ENCODE results near the gene CNOT1.

Gene CNOT1

DNA sequence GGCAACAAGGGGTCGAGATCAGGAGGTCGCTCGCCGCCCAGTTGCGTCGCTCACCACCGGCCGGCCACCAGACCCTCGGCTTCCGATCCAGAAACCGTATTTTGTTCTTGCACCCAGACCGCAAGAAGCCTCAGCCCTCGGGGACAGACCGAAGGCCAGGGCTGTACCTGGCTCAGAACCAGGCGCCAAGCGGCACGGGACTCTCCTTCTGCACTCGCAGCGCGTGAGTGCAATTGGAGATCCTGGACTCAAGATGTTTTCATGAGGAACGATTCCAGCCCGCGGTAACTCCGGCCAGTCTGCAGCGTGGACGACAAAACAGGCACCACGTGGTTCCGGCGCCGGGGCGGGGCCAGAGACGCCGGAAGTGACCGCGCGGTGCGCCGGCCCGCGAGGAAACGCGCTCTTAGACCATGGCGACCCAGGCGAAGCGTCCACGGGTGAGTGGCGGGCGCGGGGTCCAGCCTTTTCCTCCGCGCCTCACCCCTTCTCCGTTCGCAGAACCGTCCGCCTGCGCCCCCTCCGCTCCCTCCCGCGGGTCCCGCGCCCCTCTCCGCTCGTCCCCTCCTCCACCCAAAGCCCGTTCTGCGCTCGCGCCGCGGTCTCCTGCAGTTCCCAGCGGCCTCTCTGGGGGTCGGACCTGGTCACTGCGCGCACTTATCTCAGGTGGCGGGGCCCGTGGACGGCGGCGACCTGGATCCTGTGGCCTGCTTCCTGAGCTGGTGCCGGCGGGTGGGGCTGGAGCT, 114.3 kb downstream of the CNOT1 start, which contains the start of gene SETD6:
Gene SETD6, plus strand, starts transcription at position 393 of the 746 bp plus-strand sequence. Its CDS starts 21 bp downstream, at position 414.
- peak; percentile 74 for DNase-seq

DNA sequence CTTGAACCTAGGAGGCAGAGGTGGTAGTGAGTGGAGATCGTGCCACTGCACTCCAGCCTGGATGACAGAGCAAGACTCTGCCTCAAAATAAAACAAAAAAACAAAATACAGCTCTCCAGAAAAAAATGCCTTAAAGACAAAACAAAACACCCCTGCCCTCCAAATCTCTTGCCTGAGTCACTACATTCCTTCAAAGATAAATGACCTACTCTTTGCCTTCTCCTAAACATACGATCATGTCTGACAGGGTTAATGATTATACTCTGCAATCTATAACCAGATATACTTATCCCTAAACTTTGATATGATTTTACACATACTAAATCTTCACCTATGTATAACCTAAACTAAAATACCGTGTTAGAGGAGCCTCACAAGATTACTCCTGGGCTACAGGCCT, 115.8 kb downstream of the CNOT1 start:
- DNase-seq: no peak

DNA sequence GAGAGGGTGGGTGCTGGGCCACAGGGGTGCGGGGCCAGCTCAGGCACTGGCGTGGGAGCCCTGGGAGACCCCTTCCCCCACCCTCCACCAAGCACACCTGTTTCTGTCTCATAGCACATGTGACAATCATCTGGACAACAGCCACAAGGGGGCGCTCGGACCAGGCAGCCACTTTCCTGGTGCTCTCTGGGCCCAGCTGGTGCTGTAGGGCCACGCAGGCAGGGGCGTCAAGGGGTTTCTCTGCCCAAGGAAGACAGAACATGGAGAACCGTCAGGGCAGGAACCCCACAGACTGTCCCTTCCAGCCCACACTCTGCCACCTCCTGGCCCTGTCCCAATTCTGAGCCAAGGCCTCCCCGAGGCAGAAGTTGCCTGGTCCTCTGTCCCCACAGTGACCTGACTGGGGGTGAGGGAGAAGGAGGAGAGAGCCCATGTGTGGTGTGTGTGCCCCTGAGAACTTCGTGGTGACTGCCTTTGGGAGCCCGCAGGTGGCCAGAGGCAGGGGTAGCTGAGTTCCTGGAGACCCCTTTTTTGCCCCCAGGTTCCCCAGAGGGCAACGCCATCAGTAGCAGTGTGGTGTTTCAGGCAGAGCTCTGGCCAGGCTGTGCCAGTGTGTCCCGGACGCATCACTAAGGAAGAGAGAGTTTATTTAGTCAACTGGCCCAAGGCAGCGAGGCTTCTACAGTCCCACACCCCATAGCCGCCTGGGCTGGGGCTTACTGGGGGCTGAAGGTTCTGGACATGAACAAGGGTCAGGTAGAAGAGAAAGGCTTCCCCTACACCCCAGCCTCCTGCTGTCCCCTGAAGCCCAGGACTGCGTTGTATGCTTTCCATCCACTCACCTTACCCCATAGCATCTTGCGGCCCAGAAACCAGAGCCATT, 117.5 kb downstream of the CNOT1 start:
- peak; percentile 92 for DNase-seq

DNA sequence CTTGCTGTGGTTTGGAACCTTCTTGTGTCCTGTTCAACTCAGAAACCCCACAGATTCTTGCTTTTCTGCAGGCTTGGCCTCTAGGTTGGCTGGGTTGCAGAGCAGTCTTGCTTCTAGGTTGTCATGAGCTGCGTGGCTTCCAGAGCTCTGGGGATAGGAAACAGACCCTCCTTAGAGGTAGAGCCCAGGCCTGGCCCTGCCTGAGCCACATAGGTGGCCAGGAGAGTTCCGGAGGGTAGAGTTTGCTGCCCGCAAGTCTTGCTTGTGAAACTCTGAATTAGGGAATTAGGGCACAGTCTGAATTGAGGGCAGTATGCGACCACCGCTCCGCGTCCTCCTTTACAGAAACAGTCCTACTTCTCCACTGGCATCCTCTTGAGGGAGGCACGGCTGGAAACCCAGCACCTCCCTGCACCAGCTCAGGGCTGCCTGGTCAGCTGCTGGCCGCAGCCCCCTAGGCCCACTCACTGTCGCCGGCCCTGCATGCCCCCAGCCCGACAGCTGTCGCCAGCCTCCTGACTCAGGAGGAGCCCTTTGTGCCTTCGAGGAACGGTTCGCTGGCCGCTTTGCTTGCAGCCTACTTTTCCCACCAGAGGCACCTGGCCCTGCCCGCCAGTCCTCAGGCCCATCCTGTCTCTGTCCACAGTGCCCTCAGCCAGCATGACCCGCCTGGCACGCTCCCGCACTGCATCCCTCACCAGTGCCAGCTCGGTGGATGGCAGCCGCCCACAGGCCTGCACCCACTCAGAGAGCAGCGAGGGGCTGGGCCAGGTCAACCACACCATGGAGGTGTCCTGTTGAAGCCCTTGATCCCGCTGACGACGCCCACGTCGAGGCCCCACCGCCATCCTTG, 118.6 kb downstream of the CNOT1 start:
- DNase-seq: no peak

DNA sequence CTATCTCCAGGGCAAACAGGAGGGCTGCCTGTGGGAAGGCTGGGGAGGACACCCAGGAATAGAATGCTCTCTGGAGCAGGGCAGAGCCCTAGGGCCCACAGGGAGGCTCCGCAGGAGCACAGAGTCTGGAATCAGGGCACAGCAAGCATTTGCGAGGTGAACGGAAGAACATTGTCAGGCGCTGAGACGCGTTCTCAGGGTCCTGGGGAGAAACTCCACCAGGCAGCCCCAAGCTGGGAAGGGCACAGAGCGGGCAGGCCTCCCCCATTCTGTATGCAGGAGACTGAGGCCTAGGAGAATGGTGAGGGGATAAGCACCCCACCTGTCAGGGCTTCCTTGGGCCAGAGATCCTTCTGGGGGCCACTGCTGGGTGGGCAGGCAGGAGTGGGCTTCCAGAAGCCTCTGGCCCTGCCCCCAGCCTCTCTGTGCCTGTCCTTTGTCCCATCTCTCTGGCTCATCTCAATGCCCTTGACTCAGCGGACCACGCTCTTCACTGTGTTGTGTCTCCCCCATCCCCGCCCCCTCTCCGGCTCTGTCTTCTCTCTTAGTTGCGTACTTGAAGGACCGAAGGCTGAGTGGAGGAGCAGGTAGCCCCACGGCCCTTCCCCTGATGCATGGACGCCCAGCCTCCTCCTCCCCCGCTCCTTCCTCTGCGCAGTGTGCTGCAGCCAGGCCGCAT, 119.4 kb downstream of the CNOT1 start:
- no peak for DNase-seq

DNA sequence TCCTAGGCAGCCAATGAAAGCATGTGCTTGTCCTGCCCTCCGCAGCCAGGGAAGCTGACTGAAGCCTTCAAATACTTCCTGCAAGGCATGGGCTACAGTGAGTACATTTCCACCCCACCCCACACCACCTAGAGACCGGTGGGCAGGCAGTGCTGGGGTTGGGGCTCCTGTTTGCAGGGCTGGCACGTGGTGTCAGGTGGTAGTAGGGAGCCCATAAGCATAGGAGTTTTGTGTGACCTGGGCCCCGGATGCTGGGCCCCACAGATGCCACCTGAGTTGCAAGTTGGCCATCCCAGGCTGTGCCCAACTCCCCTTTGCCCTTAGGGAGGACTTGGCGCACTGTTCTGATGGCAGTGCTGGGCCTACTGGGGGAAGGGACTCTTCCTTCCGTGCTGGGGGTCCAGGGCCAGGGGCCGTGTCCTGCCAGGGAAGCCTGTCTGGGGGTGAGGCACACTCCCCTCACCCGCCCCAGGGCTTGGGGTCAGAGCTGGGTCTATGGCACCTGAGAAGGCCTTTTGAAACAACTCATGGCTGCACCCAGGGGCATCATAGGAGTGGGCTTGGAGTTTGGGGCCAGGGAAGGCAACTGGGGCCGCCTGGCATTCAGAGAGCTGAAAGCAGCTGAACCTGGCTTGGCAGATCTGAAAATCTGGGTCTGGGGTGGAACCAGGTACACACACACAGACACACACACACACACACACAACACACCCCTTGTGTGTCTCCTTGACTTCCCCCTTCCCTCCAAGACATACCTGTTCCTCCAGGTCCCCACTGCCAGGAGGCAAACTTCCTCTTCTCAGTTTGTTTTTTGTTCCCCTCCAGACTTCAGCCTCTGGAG, 120.2 kb downstream of the CNOT1 start:
- no peak for DNase-seq

DNA sequence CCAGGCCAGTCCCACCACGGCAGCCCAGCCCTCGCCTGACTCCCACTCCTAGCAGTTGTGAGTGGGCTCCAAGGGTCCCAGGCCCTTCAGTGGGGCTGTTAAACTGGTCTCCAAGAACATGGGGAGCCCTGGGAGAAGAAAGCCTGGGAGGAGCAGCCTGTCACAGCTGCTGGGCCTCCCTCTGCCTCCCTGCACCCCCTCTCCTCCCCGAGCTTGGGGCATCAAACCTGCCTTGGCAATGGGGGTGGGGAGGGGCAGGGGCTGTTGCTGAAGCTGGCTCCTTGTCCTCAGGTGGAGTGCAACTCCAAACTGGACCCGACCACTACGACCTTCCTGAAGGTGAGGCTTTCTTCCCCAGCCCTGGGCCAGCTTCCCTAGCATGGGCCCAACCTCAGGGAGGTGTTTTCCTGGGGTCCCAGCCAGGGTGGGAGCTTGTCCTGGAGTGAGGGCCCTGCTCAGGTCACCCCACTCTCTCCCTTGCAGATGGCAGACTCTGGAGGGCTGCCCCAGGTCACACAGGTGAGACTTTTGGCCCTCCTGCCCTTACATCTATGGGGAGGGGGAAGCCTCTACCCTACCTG, 120.9 kb downstream of the CNOT1 start:
- no peak for DNase-seq

DNA sequence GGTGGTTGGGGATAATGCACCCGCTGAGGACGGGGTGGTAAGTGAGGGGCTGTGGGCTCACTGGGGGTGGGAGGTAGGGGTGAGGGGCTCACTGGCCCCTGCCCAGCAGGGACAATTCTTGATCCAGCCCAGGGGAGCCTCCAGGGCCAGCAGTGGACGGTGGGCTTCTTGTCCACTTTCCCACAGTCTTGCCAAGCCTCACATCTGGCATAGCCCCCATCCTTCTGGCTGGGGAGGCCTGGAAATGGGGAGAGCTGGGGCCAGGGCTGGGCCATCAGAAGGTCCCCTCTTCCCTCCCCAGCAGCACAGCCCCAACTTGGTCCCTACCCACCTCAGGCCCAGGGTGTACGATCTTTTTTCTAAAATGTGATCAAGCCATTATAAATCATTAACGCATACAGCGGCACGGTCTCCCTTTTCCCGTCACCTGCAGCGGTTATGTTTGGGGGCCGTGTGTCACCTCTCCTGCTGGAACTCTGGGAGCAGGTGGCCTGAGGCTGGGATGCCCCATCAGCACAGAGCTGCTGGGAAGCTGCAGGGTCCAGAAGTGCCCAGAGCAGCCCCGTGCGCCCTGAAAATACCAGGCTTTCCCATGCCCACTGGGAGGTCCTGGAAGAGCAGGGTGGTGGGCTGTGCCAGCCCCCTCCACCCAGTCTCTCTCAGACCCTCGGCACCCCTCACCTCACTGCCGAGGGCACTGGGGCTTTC, 121.5 kb downstream of the CNOT1 start:
- no peak for DNase-seq

DNA sequence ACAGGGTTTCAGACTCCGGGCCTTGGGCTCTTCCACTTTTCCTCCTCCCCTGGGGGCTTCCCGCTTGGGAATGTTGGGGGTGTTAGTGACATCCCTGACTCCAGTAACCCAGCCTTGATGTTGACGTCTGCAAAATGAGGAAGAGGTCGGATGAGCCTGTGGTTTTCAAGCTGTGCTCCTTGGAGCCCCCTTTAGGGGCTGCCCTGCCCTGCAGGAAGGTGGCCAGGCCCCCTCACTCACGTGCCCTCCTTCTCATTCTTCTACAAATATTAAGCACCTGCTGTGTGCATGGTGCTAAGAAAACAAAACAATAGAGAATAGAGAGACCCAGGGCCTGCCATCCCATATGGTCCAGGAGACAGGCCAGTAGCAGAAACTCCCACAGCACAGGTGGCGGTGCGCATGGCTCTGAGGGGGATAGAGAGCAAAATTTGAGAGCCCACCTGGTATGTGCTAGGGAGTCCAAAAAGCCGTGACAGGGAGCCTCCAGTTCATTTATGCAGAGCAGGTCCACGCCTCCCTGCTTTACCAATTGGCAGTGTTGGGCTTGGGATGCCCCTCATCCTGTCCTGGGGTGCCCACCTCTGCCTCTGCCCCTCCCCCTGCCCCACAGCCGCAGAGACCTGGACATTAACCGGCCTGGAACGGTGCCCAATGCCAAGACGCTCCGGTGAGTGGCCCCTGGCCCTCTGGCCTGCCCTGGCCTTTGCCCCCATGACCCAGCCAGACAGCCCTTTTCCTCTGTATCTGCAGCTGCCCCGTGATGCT, 122.2 kb downstream of the CNOT1 start:
- DNase-seq: no peak

DNA sequence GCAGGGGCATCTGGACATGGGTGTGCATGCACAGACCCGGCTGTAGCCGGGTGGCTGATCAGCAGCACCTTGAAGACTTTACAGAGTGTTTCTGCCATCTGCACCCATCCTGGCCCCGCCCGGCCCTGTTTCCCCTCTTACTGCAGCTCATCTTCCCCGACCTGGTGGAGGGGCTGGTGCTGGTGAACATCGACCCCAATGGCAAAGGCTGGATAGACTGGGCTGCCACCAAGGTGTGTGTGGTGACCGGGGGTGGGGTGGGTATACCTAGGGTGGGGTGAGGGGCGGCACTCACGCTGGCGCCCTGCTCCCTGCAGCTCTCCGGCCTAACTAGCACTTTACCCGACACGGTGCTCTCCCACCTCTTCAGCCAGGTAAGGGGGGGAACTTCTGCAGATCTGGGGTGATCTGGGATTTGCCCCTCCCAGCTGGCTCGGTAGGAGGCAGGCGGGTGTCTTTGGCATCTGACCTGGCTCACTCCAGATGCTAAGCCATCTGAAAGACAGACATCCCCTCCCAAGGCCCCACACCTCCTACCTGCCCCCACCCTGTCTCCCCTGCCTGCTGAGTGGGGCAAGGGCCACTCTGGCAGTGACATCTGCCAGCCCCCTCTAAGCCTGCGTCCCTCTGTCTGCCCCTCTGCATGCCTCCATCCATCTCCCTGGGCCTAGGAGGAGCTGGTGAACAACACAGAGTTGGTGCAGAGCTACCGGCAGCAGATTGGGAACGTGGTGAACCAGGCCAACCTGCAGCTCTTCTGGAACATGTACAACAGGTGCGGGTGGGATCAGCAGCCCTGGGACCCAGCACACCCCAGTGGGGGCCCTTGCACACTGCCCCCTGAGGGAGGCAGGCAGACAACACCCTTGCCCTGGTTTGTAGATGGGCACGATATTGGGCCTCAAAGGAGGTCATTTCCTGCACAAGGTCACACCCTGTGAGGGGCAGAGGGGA, 123.1 kb downstream of the CNOT1 start:
- no peak for DNase-seq

DNA sequence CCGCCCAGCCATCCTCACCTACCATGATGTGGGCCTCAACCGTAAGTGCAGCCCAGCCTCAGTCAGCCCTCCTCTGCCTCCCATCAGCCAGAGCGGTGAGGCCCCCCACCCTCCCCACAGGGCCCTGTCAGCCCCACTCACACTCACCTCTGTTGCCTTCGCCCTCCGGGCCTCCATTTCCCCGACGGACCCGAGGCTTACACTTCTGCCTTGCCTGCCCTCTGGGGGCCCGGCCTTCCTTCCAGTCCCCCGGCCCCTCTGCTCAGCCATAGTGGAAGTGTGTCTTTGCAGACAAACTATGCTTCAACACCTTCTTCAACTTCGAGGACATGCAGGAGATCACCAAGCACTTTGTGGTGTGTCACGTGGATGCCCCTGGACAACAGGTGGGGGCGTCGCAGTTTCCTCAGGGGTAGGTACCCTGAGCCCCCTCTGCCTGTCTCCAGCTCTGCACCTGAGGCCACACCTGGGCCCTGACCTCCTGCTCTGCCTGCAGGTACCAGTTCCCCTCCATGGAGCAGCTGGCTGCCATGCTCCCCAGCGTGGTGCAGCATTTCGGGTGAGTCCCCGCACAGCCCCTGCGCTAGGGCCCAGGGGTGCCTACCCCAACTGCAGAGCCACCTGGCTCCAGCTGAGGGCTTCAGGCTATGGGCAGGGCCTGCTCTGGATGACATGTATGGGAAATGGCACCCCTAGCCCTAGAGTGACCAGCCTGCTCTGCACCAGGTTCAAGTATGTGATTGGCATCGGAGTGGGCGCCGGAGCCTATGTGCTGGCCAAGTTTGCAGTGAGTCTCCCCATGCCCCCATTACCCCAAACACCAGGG, 125.5 kb downstream of the CNOT1 start:
- DNase-seq: no peak

DNA sequence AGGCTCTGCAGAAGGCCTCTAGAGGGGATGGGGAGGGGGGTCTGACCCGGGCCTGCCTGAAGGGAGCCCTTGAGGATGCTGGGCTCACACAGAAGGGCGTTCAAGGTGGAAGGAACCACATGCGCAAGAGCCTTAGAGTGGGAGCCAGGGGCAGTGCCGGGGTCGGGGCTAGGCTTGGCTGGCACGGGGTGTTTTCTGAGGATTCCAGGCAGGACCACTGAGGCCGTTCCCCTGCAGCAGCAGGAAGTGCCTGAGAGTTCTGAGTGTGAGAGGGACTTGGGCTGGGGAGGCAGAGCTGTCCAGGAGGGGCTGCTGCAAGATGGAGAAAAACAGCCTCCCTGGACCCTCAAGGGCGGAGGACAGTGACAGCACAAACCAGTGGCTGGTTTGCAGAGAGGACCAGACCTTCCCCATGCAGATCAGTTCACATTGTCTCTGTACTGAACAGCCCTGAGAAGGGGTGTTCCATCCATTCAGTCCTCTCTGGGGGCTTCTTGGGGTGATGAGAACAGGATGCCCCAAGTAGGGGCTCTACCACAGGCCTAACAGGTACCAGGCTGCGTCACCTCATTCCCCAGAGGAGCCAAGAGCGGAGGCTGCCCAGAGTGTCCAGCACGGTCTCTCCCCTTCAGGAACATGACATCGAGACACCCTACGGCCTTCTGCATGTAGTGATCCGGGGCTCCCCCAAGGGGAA, 126.3 kb downstream of the CNOT1 start:
- no peak for DNase-seq

DNA sequence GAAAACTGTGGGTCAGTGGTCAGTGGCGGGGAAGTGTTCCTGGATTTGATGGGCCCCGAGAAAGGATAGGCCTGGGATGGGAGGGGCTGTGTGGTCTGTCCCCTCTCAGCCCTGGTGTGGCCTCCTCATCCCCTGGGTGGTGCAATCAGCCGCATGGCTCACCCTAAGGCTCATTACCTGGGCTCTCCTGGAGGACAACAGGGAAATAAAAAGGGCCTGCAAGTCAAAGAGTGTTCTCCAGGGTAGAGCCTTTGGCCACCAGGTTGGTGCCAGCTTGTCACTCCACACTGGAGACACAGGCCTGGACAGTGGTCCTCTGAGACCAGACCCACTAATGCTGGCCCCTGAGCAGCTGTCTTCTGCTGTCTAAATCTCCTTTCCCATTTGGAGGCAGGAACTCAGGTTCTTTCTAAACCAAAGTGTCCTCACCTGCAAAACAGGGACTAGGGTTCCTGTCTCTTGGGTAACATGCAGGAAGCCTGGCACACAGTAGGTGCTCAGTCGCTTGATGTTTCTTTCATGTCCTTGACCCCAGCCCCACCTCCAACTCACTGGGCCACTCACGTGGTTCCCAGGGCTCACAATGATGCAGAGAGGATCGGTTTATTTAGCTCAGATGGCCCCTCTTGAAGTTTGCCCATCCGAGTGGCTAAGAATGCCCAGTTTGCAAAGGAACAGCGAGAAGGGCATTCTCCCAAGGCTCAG, 127.3 kb downstream of the CNOT1 start:
- DNase-seq: no peak

DNA sequence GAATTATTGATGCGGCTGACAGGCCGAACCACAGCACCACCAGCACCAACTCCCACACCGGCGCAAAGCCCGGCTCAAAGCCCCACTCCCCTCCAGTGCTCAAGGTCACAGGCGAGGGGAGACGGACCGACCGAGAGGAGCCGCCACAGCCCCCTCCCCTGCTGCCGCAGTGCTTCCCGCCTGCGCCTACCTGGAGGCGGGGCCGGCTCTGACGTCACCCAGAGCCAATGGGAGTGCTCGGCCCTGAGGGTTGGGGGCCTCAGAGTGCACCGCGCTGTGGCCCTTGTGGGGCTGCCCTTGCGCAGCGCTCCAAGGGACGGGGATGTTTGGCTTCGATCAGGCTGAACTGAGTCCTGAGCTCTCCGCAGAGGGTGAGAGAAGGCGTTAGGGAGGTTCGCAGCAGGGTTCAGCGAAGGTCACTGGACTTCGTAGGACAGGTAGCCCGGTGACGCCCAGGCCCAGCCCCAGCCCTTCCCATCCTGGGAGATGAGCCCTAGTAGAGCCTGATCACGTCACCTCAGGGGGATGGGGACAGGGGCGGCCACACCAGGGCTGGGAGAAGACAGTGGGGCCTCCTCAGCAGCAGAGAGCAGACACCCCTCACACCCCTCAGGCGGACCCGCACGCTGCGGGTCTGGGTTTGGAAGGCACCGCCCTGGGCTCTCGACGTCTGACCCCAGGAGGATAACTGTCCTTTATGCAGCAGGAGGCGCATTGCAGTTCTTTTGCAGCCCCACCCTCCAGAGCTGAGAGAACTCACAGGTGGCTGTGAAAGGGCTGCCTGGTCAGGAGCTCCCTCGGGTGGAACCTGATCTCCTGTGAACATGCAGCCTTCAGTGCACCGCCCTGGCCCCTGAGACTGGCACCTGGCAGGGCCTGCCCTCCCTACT, 128.1 kb downstream of the CNOT1 start:
- peak; percentile 79 for DNase-seq
